Retina (tissue), 1 donor: ENCODE measurements around the gene PTGDS.
"Not testable (repeated sequence)": the region's sequence is repeated elsewhere in the genome, so short reads cannot be mapped to it uniquely, and the experiment has no call there.

ENCODE experiments used
- DNase-seq: peaks from one replicate; pipeline ENCODE4 v3.0.0-alpha.2; 2016

PTGDS gene

DNA sequence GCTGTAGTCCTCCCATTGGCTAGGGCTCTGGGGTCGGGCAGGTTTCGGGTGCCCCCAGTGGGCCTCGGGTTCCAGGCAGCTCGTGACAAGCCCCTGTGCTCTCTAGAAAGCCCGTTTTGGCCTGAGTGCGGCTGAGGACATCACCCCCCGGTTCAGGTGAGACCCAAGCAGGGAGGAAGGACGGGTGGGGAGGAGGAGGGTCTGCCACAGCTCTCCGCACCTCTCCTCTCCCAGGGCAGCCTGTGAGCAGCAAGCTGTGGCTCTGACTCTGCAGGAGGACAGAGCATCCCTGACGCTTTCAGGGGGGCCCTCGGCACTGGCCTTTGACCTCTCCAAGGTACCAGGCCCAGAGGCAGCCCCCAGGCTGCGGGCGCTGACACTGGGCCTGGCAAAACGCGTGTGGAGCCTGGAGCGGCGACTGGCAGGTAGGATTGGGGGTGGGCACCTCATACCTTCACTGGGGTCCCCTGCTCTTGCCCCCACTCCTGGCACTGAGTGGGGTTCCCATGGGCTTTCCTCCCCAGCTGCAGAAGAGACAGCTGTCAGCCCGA lies 15.6 kb downstream of the PTGDS start:
- DNase-seq: no peak

DNA sequence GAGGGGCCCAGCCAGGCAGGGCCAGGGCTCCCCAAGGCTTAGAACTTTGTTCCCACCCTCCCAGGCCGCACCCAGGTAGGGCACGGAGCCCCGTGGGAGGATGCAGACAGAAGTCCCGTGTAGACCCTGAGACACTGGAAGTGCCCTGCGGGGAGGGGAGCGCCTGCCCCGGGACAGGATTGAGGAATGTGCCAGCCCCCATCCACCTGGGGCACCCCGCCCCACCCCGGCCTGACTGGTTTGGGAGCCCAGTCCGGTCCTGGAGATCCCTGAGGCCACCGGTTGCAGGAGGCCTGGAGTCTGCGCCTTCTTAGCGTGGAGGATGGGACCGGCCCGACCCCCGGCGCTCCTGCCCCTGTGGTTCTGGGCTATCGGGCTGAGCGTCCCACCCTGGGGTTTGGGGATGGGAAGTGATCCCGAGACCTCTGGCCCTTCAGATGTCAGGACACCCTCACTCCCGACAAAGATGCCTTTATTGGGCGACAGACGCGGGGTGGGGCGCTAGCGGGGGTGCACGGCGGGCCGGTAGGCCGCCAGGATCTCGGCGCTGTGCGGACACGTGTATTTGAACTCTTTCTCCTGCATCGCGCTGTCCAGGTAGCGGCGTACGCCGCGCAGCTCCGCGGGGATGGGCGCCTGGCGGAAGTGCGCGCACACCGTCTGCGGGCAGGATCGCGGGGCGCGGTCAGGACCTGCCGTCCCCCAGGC lies 17.0 kb downstream of the PTGDS start:
- no peak for DNase-seq

- DNase-seq: no peak
These were observed 17.6 kb downstream of the PTGDS start for GRCh38 chr9:136994888-136995230.

DNA sequence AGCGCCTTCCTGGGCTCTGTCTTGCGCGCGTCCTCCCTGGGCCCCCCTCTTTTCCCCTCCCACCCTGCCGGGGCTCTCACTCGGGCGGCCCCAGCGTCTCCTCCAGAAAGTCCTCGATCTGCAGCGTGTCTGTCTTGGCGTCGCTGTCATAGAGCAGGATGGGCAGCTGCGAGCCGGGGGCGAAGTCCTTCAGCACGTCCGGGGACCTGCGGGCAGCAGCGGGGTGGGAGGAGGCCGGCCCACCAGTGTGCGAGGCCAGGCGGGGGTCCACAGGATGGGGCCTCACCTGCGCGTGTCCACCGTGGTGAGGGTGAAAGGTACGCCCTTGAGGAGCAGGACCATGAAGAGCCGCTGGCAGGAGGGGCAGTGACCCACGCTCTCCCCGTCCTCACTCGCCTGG lies 18.1 kb downstream of the PTGDS start:
- DNase-seq: no peak

DNA sequence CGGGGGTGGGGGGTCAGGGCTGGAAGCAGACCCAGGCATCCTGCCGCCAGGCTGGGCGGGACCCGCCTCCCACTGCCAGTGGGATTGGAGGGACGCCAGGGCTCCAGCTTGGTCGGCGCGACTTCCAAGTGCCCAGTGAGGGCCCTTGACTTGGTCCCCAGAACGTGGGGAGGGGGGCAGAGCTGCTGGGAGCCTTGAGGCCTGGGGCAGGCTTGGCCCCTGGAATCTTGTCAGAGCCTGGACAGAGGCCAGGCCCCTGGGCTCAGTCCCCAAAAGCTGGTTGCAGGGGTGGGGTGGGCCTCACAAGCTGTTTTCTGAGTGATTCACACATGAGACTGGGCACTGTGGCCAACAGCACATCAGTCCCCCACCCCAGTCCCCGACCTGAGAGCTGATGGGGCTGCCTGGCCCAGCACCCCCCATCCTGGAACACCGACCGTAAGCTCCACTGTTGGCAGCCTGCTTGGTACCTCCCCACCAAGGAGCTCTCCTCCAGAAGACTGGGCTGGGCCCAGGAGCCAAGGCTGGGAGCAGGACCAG lies 18.5 kb downstream of the PTGDS start:
- no peak for DNase-seq

- DNase-seq: no peak
These were observed 19.3 kb downstream of the PTGDS start, which contains the start of gene CLIC3 for GRCh38 chr9:136996361-136997292. CLIC3 (minus strand) TSS chr9:136996568; CDS start chr9:136996543, 25 bp downstream.

GRCh38 chr9:136997371-136997770 lies 20.1 kb downstream of the PTGDS start:
- no peak for DNase-seq

DNA sequence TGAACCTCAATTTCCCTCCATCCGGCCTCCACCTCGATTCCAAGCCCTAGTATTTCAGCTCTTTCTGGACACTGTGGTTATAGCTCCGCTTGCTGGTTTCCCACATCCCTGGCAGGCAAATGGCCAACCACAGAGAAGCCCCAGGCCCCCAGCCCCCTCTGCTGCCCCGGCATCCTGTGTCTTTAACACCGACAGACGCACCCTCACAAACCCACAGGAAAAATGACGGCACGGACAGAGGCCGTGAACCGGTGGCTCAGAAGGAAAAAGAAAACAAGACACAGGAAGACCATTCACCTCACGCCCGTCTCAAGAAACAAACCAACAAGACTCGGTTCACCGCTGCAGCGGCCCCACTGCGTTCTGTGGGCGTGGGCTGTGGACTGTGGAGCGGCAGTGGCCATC lies 20.5 kb downstream of the PTGDS start:
- no peak for DNase-seq

- DNase-seq: no peak
These were observed 23.1 kb downstream of the PTGDS start for GRCh38 chr9:137000177-137000930.

DNA sequence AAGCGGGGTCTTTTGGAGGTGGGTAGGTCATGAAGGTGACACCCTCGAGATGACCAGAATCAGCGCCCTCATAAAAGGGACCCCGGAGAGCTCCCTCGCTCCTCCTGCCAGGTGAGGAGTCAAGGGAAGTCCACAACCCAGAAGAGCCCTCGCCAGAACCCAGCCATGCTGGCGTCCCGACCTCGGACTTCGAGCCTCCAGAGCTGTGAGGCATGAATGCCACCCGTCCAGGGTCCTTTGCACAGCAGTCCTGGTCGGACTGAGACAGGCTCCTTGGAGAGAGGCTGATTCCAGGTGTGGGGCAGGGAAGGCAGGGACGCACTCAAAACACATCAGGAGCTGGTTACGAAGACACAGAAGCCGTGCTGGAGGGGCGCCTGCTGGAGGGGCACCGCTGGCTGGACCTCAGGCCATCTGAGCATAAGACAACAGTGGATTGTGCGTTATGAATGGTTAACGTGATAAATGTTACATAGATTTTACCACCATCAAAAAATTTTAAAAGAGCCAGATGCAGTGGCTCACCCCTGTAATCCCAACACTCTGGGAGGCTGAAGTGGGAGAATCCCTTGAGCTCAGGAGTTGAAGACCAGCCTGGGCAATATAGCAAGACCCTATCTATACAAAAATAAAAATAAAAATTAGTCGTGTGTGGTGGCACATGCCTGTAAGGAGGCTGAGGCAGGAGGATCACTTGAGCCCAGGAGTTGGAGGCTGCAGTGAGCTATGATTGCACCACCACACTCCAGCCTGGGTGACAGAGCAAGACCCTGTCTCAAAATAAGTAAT lies 24.7 kb downstream of the PTGDS start:
- DNase-seq: no peak

GRCh38 chr9:137002646-137003041 lies 25.3 kb downstream of the PTGDS start:
- no peak for DNase-seq

DNA sequence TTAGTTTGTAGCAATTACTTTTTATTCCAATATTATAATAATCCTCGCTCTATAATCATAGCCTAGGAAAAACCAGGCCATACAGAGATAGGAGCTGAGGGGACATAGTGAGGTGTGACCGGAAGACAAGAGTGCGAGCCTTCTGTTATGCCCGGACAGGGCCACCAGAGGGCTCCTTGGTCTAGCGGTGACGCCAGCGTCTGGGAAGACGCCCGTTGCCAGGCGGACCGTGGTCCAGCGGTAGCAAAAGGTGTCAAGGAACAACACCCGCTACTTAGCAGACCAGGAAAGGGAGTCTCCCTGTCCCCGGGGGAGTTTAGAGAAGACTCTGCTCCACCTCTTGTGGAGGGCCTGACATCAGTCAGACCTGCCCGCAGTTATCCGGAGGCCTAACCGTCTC lies 27.0 kb downstream of the PTGDS start:
- not testable (repeated sequence) for DNase-seq

DNA sequence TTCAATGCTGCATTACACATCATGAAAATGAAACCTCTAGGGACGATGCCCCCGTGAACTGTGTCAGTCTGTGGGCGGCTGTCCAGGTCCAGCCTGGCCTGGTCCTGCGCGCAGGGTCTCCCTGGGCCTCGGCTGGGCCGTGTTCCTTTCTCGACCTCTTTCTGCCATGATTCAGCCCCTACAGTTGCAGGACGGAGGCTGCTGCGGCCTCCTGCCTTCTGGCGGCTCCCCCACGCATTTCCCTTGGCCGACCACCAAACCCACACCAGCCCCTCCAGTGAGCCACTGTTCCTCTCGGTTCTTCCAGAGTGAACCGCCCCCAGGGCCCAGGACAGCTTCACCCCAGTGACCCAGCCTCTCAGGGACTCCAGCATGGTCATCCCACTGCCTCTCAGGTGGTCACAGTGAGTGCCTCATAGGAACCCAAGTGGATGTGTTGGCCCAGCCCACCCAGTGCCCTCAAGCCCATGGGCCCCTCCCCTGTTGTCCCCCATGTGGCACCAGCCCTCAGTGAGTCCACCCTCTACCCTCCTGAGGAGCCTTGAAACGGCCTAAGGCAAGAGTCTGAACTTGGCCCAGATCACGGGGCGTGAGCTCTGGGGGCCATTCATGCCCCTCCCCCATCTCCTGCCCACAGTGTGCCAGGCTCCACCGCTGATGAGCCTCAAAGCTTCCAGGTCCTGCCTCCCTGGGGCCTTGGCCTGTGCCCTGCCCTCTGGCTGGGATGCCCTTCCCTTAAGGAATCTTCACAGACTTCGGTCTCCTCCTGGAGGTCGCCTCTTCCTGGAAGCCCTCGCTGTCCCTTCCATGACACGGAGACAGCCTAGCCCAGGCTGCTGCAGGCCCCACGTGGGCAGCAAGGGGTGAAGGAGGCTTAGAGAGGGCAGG lies 29.1 kb downstream of the PTGDS start:
- DNase-seq: no peak

DNA sequence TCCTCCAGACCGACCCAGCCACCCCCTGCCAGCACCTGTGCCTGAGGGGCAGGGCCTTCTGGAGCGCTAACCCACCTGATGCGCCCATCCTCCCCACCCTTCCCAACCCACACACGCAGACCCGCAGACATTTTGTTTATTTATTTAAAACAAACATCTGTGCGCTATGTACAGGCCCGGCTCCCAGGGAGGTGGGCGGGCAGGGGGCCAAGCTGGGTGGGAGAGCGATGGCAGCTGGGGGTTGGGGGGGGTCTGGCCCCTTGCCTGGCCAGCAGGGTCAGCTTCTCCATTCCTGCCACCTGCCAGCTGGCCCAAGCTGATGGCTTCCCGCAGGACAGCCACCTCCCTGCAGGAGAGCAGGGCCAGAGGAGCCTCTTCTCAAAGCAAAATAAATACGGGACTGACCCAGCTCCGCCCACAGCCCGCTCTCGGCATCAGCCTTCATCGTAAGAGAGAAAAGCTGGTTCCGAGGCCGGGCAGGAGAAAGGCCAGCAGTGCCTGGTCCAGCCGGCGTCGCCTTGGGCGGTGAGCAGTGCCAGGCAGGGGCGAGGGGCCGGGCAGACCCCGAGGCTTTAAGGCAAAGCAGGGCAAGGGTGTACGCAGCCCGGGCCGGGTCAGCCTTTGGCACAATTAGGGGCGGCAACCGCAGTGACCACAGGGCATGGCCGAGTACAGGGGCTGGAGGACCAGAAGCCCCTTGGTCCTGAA lies 30.0 kb downstream of the PTGDS start:
- no peak for DNase-seq

GRCh38 chr9:137007816-137008270 lies 30.5 kb downstream of the PTGDS start:
- DNase-seq: no peak

DNA sequence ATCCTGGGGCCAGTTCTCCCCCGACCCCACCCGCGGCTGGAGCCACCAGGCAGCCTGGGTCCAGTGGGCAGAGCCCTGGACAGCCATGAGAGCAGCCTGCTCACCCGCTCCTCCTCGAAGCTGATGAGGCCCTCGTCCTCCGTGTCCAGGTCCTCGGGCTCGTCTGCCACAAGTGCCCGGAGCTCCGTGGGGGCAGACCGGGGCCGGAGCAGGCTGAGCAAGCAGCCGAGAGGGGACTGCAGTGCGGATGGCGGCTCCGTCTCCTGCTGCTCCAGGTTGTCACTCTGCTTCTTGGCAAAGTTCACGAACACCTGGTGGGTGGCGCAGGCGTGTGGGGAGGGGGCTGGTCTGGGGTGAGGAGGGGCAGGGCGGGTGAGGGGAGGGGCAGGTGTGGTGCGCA lies 31.0 kb downstream of the PTGDS start:
- DNase-seq: no peak

GRCh38 chr9:137009217-137009616 lies 31.9 kb downstream of the PTGDS start:
- DNase-seq: no peak

DNA sequence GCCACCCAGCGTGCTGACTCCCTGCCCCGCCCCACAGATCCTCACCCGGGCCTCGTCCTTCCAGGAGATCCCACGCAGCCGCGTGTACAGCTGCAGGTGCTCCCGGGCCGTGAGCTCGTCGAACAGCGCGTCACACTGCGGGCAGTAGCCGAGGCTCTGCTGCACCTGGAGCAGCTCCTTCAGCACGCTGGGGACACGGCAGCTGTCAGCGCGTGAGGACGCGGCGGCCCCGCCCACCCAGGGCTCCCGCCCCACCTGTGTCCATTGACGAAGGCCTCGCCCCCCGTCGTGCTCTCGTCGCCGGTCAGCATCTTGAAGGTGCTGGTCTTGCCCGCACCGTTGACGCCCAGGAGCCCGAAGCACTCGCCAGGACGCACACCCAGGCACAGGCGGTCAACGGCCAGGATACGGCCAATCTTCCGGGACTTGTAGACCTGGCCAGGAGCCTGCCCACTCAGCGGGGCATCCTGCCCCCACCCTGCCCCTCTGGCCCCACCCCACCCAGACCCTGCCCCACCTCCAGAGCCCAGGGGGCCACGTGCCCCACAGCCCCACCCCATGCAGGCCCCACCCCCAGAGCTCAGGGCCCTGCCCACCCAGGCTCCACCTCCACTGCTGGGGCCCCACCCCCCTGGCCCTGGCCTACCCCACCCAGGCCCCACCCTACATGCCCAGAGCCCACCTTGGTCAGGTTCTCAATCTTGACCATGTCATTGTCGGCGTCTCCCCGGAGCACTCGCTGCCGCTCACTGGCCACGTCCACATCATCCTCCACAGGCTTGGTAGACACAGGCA lies 32.8 kb downstream of the PTGDS start:
- DNase-seq: no peak

DNA sequence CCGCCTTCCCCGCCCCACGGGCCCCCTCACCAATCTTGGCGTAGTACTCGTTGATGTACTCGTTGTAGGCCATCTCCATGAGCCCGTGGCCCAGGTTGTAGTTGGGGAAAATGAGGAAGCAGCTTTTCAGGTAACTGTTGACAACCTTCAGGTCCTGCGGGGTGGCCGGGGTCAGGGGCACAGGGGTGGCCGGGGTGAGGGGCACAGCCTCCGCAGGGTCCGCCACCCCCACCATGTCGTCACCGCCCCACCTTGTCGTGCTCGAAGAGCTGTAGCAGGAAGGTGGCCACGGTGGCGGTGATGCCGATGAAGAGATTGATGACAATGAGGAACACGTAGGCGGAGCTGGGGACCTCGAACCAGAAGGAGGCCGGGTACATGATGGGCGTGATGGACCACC lies 33.9 kb downstream of the PTGDS start:
- DNase-seq: no peak
